Measurements from ENCODE around the gene MYO3B. TPM values are rescaled to one million over a fixed set of nuclear protein-coding genes. Genes with fewer than 3 reads are reported as not detected.

Gene MYO3B
- total RNA-seq, 1 donor from 2014 or later, result not detected

- Histone ChIP-seq H3K4me3 (no peak overlapping the region), H3K36me3 (no peaks in the 10 kb centered on the region), H3K27ac (no peak overlapping the region), H3K9me3 (no peaks in the 10 kb centered on the region), H3K4me1 (no peaks in the 10 kb centered on the region), H3K27me3 (ENCODE audit: low read depth) (no peaks in the 10 kb centered on the region)
- DNase-seq (no peak), ATAC-seq (no peak)
- TF ChIP-seq CTCF (IDR thresholded peaks at IDR 0.05), result no peak
- intact Hi-C loops (cut with DNase I), result no loop called here
Measured at GRCh38 chr2:170307555-170308351, 129.8 kb downstream of the MYO3B start.

GRCh38 chr2:170310876-170311502, 133.0 kb downstream of the MYO3B start:
- Histone ChIP-seq H3K27ac (no peak overlapping the region), H3K9me3 (no peaks in the 10 kb centered on the region), H3K4me3 (no peak overlapping the region), H3K4me1 (no peaks in the 10 kb centered on the region), H3K27me3 (ENCODE audit: low read depth) (no peaks in the 10 kb centered on the region), H3K36me3 (no peaks in the 10 kb centered on the region)
- intact Hi-C loops (cut with DNase I), result no loop called here
- no peak for TF ChIP-seq CTCF (IDR thresholded peaks at IDR 0.05)
- ATAC-seq (no peak), DNase-seq (no peak)

GRCh38 chr2:170313347-170313991, 135.5 kb downstream of the MYO3B start:
- no peak for ATAC-seq
- H3K27me3 ChIP-seq (ENCODE audit: low read depth), result no peaks in the 10 kb centered on the region
- intact Hi-C loops (cut with DNase I), result no loop called here
- H3K4me3 ChIP-seq, result no peak overlapping the region
- no peaks in the 10 kb centered on the region for H3K9me3 ChIP-seq
- H3K36me3 ChIP-seq, result no peaks in the 10 kb centered on the region
- TF ChIP-seq CTCF (IDR thresholded peaks at IDR 0.05), result no peak
- no peak for DNase-seq
- H3K4me1 ChIP-seq, result no peaks in the 10 kb centered on the region
- no peak overlapping the region for H3K27ac ChIP-seq

GRCh38 chr2:170313992-170314348, 136.0 kb downstream of the MYO3B start:
- no peak for ATAC-seq
- Histone ChIP-seq H3K4me1 (no peaks in the 10 kb centered on the region), H3K27me3 (ENCODE audit: low read depth) (no peaks in the 10 kb centered on the region), H3K9me3 (no peaks in the 10 kb centered on the region), H3K27ac (no peak overlapping the region), H3K36me3 (no peaks in the 10 kb centered on the region), H3K4me3 (no peak overlapping the region)
- no peak for TF ChIP-seq CTCF (IDR thresholded peaks at IDR 0.05)
- DNase-seq, result no peak
- intact Hi-C loops (cut with DNase I), result no loop called here

GRCh38 chr2:170314744-170315447, 136.9 kb downstream of the MYO3B start:
- TF ChIP-seq CTCF (IDR thresholded peaks at IDR 0.05), result no peak
- intact Hi-C loops (cut with DNase I), result no loop called here
- Histone ChIP-seq H3K27ac (no peak overlapping the region), H3K36me3 (no peaks in the 10 kb centered on the region), H3K4me1 (no peaks in the 10 kb centered on the region), H3K9me3 (no peaks in the 10 kb centered on the region), H3K27me3 (ENCODE audit: low read depth) (no peaks in the 10 kb centered on the region), H3K4me3 (no peak overlapping the region)
- no peak for ATAC-seq
- no peak for DNase-seq

Measured in lower lobe of right lung (tissue), 2 donors.